GM03348 (cell line): ENCODE results near the gene MFSD12.
"Not testable (repeated sequence)": the region's sequence is repeated elsewhere in the genome, so short reads cannot be mapped to it uniquely, and the experiment has no call there.

ENCODE experiments used
- DNase-seq: peaks from one replicate; pipeline ENCODE4 v3.0.0; 2012; ENCODE audit warnings: low spot score

The MFSD12 gene

GRCh38 chr19:3522421-3523360, 34.7 kb downstream of the MFSD12 start:
- DNase-seq: no peak

DNA sequence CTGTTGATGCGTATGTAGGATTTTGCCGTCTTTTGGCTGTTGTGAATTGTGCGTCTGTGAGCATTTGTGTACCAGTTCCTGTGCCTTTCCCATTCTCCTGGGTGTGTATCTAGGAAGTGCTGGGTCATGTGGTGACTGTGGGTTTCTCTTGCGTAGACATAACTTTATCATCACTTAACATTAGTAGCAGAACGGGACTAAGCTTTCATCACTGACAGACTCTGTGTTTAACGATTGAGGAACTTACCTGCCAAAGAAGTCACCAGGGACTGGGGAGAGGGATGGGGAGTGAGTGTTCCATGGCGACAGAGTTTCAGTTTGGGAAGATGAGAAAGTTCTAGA, 36.3 kb downstream of the MFSD12 start:
- no peak for DNase-seq

GRCh38 chr19:3520166-3521103, 37.0 kb downstream of the MFSD12 start:
- DNase-seq: no peak

DNA sequence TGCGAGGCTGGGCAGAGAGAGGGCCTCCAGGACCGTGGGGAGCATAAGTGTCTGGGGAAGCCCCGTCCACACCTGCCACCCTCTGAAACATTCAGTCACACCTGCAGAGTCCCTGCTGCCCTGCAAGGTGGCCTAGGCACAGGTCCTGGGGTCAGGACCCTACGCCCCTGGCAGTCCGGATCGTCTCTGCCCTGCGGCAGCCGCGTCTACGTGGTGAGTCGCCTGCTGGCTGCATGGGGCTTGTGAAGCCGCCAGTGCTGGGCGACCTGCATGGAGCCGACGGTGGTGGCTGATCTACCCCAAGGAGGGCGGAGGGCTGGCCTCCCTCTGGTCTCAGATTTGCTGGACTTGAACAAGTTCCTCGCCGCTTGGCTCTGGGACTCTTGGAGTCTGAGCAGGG, 38.3 kb downstream of the MFSD12 start:
- no peak for DNase-seq

GRCh38 chr19:3518659-3519058, 38.7 kb downstream of the MFSD12 start:
- no peak for DNase-seq

GRCh38 chr19:3518255-3518654, 39.1 kb downstream of the MFSD12 start:
- DNase-seq: no peak

DNA sequence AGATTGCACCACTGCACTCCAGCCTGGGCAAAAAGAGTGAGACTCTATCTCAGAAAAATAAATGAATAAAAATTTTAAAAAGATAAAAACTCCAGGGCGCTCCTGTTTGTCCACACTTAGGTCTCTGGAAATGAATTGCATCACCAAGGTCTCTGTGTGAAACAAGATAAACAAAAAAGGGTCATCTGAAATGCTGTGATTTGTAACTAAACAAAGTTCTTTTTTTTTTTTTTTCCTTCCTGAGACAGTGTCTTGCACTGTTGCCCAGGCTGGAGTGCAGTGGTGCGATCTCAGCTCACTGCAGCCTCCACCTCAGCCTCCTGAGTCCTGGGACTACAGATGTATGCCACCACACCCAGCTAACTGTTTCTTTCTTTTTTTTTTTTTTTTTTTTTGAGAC, 39.7 kb downstream of the MFSD12 start:
- no peak for DNase-seq

- no peak for DNase-seq
Measured at GRCh38 chr19:3516675-3517207, 40.6 kb downstream of the MFSD12 start.

DNA sequence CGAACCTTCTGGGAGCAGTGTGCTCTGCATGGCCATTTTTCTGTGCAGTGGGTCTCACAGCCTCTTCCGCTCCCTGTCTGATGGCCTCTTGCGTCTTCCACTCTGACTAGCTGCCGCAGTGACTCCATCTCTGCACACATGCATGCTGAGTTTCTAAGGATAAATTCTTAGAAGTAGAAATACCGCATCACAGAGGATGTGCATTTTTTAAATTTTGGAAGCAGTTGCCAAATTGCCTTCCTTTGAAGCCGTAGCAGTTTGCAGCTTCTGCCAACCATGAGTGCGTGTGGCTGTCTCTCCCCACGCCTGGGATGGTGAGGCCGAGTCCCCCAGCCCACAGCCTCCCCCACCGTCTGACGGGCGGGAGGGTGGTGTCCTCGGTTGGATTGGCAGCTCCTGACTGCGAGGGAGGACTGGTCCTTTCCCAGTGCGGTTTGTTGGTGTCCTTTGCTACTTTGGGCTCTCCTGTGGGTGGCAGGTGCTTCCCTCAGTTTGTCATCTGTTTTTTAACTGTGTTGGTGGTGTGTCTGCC, 41.4 kb downstream of the MFSD12 start:
- DNase-seq: no peak

- DNase-seq: no peak
Measured at GRCh38 chr19:3514930-3515329, 42.5 kb downstream of the MFSD12 start.

GRCh38 chr19:3513229-3514140, 43.9 kb downstream of the MFSD12 start:
- DNase-seq: no peak

DNA sequence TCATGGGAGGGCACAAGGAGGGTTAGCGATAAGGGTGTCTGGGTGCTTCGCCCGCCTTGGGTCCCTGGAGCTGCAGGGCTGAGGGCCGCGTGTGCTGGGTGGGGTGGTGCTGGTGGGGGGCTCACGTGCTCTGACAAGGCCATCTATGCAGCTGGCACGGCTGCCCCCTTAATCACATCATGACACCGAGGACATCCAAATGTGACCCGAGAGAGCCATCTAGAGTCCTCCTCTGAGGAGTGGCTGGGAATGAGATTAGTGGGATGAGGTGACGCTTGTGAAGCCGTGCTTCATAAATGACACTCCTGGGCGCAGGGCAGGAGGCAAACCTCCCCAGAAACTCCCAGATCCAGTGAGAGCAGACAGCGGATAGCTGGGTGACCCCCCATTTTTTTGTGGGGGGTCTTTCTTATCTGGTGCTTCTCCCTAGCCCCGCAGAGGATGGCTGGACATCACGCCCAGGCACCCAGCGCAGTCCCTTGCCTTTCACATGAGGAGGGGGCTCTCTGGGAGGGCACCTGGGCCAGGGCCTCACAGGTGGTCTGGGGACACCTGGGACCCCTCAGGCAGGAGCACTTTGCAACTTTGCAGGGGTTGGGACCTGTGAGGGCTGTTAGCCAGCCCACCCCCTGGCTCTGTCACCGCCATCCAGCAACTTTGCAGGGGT, 44.7 kb downstream of the MFSD12 start:
- no peak for DNase-seq

GRCh38 chr19:3511506-3512251, 45.7 kb downstream of the MFSD12 start:
- no peak for DNase-seq

GRCh38 chr19:3510727-3511126, 46.7 kb downstream of the MFSD12 start:
- no peak for DNase-seq

DNA sequence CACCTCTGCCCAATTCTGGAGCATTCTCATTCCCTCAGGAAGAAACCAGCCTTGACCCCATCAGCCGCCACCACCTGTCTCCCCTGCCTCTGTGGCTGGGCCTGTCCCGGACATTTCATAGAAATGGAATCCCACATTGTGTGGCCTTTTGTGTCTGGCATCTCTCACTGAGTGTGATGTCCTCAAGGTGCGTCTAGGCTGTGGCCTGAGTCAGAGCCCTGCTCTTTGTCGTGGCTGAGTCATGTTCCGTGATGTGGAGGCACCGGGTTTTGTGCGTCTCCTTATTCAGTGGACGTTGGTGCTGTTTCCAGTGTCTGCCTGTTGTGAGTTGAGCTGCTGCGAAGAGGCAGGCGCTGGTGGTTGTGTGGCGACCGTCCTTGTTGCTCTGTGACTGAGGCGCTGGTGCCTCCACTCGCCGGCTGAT, 47.8 kb downstream of the MFSD12 start:
- DNase-seq: peak; percentile 52

DNA sequence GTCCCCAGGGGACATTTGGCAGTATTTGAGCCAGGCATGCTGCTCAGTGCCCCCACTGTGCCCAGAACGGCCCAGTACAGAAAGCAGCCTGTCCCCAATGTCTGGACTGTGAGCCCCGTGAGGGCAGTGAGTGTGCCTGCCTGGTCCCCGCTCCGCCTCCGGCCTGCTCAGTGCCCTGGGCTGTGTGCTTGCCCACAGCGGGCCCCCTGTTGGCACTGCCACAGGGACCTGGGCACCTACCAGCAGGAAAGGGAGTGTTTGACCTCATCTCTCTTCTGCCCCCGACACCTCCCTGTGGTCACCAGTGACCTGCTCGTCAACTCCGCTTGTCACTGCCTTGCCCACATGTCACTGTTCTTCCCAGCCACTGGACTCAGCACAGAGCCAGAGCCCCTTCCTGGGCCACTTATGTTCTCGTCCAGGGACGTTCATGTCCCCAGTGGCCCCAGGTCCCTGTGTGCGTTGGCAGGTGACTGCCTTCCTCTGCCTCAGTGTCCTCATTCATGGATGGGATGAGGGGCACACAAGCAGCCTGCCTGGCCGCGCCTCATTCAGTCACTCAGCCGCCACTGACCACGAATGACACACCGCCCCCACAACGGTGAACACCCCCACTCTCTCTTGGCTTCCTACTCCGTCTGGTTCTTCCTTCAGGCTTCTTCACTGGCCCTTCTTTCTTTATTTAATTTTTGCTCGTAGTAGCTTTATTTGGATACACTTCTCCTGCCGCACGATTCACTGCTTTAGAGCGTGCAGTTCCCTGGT, 48.4 kb downstream of the MFSD12 start:
- no peak for DNase-seq

- DNase-seq: not testable (repeated sequence)
Measured at GRCh38 chr19:3508121-3508661, 49.2 kb downstream of the MFSD12 start.

DNA sequence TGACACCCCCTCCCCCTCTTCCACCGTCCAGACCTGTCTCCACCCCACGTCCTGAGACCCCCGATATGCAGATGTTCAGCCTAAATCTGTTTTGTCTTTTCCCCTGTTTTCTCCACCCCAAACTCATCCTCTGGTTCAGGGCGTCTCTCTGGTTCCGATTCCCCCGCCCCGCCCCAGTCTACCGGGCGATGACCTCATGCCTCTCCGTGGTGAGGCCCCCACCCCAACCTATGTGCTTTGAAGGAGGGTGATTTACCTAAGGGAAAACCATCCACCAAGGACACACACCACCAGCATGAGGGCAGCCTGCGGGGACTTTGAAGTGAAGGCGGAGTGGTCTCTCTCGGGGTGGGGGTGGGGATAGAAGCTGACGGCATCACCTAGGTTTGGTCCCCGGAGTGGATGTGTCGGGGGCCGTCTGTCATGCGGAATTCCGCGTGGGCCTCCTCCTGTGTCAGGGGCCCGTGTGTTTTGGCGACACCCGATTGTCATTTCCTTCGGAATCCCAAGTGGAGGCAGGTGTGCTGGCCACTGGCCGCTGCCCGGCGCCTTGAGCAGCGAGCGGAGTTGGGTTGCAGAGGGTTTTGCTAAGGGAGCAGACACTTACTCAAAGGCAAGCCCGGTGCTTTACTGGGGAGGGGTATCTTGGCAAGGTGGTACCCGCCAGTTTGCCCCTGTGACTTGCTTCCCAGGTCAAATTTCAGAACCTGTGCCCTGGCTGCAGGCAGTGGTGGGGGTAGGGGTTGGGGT, 49.8 kb downstream of the MFSD12 start:
- peak; percentile 62 for DNase-seq
